Measurements from ENCODE around the gene RIC8A. TPM values are rescaled to one million over a fixed set of nuclear protein-coding genes. Genes with fewer than 3 reads are reported as not detected.
A peak's percentile ranks its signal among the peaks of the same experiment; 100 is the strongest.

The RIC8A gene
- total and polyA plus RNA-seq, 9 of the 15 experiments (the other 6 are each of a cell fraction or from before 2014, with no cell fraction given): 10.7 to 108 (median 72.1) TPM

DNA sequence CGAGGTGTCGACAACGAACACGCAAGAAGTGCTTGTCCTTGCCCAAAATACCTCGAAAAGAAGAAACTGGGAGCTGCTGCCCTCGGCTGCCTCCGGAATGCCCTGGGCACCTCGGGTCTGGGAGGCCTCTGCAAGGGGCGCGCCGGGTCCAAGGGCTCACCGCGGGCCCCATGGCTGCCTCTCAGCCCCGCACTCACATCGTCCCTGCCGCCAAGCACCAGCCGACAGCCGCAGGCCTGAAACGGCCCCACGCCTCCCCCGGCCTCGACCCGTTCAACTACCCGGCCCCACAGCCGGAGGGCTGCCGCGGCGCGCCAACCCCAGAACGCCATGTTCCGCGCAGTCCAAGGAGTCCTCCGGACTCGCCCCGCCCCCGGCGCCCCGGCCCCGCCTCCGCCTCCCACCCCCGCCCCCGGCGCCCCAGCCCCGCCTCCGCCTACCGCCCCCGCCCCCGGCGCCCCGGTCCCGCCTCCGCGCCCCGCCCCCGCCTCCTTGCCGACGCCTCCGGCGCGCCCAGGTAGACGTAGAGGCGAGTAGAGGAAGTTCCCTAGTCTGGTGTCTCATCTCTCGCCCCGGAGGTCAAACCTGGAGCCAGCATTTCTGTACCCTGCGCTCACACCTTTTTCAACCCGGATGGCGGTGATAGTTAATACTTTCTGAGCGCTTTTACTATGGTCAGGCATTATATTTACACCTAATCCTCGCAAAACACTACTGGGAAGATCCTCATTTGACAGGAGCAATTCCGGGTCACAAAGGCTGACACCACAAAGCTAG is 28.7 kb downstream of the RIC8A start, which contains the start of gene SIRT3 (continued):
- TF ChIP-seq ELF2 (CRISPR knock-in tag; IDR thresholded peaks at IDR 0.05) (peak; percentile 45; the same call in 1 of the 2 replicates), POLR2AphosphoS5 (IDR thresholded peaks at IDR 0.05; ENCODE audit: control insufficient read depth, insufficient read depth, low read depth, low read length) (peak; percentile 59; the same call in 1 of the 2 replicates), PHF21A (IDR thresholded peaks at IDR 0.05; ENCODE audit: borderline replicate concordance, low read depth) (no peak), REST (IDR thresholded peaks at IDR 0.05; ENCODE audit: borderline replicate concordance) (no peak; the same call in 1 of the 2 replicates), REST (CRISPR knock-in tag; IDR thresholded peaks at IDR 0.05; ENCODE audit: low read depth) (peak; percentile 47; the same call in 1 of the 2 replicates), SOX6 (IDR thresholded peaks at IDR 0.05) (peak; percentile 53; the same call in 1 of the 2 replicates), ZEB2 (IDR thresholded peaks at IDR 0.05) (peak; percentile 81)
- TF ChIP-seq, protein P1, sequence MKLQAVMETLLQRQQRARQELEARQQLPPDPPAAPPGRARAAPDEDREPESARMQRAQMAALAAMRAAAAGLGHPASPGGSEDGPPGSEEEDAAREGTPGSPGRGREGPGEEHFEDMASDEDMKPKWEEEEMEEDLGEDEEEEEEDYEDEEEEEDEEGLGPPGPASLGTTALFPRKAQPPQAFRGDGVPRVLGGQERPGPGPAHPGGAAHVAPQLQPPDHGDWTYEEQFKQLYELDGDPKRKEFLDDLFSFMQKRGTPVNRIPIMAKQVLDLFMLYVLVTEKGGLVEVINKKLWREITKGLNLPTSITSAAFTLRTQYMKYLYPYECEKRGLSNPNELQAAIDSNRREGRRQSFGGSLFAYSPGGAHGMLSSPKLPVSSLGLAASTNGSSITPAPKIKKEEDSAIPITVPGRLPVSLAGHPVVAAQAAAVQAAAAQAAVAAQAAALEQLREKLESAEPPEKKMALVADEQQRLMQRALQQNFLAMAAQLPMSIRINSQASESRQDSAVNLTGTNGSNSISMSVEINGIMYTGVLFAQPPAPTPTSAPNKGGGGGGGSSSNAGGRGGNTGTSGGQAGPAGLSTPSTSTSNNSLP (IDR thresholded peaks at IDR 0.05; ENCODE audit: borderline replicate concordance, low read depth, low read length): no peak
